Nucleus accumbens (tissue), 56 donors: ENCODE data around the gene MPI.
"Not testable (repeated sequence)": the region's sequence is repeated elsewhere in the genome, so short reads cannot be mapped to it uniquely, and the experiment has no call there.

Experiments used
- DNase-seq, 56 donors: peaks; one replicate each; lab custom pipeline; 2025; lab: John Stamatoyannopoulos, UW

MPI gene

GRCh38 chr15:74888716-74889115 is 1.1 kb upstream of the MPI start:
- DNase-seq: no peak

DNA sequence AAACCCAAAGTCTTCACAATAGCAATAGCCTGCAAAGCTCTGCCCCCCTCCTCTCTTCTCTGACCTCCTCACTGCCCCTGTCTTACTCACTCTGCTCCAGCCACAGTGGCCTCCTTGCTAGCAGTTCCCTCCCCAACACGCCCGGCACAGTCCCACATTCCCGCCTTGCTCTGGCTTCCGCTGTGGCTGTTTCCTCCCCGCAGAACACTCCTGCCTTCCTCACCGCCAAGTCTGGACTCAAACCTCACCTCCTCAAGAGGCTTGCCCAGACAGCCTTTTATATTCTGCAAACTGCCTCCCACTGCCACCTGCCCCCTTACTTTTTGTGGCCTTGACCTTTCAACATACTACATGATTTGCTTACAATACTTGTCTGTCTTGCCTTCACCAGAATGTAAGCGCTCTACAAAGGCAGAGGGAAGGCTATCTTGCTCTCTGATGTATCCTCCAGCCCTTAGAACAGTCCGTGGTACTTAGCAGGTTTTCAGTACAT is 406 bp upstream of the MPI start:
- DNase-seq: peak in 33 of 56 donors; percentile 15 to 82 (median 46)

- DNase-seq: no peak
These were observed 771 bp downstream of the MPI start for GRCh38 chr15:74890665-74890960.

DNA sequence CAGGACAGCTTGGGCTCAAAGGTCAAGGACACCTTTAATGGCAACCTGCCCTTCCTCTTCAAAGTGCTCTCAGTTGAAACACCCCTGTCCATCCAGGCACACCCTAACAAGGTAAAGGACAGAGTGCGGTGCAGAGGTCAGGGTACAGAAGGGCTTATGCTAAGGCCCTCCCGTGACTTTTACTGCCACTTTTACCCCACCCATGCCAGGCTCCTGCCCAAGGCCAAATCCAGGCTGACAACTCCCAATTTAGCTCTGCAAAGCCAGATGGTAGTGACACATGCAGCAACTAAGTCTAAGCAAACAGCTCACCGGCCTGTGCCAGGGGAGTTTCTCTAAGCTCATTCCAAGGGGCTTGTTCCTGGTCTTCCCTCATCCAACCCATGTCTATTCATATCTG is 1.6 kb downstream of the MPI start:
- no peak for DNase-seq

DNA sequence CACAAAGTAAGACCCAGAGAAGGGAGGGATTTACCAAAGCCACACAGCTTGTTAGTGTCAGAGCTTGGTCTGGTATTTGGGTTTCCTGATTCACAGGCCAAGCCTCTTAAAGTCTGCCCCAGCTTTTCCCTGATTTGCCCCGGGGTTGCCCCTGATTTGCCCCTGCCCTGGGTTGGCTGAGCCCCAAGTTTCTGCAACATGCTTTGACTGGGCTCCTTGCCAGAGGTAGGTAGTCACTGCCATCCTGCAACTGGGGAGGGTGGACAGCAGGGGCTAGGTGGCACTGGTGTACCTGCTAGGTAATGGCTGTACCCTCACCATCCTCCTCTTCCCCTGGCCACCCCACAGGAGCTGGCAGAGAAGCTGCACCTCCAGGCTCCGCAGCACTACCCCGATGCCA is 2.5 kb downstream of the MPI start:
- no peak for DNase-seq

DNA sequence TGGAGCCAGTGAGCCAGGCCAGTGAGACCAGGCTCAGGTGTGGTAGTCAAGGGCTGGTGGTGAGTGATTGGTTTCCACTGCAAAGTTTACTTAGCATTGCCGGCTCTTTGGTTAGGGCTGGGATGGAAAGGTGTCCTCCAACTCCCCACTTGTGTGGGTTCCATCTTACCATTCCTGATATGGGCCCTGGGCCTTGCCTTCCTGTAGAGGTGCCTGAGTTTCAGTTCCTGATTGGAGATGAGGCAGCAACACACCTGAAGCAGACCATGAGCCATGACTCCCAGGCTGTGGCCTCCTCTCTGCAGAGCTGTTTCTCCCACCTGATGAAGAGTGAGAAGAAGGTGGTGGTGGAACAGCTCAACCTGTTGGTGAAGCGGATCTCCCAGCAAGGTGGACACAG is 3.1 kb downstream of the MPI start:
- no peak for DNase-seq

- DNase-seq: no peak
These were observed 3.8 kb downstream of the MPI start for GRCh38 chr15:74893627-74894026.

GRCh38 chr15:74894383-74894782 is 4.5 kb downstream of the MPI start:
- DNase-seq: not testable (repeated sequence)

- no peak for DNase-seq
These were observed 6.0 kb downstream of the MPI start for GRCh38 chr15:74895830-74896229.

GRCh38 chr15:74896316-74896715 is 6.5 kb downstream of the MPI start:
- DNase-seq: no peak

GRCh38 chr15:74897300-74897701 is 7.5 kb downstream of the MPI start:
- DNase-seq: no peak

DNA sequence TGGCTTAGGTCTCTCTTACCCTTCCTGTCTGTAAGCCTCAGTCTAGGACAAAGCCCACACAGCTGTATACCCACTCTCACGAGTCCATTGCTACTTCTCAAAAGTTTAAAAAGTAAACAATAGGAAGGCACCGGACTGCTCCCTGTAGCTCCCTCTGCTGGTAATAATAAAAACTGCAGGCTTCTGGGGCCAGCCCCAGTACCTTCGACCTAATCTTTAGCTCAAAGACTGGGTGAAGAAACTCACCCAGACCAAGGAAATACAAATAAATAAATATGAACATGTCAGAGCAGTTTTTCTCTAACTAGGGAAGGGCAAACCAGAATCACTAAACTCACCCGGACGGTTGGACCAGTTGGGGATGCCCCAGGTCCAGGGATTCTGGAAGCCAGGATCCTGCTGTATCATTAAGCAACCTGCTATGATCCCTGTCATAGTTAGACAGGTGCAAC is 11.8 kb downstream of the MPI start:
- peak in 28 of 56 donors; percentile 2 to 75 (median 14) for DNase-seq

GRCh38 chr15:74902295-74903075 is 12.6 kb downstream of the MPI start:
- no peak for DNase-seq

GRCh38 chr15:74903676-74904075 is 13.8 kb downstream of the MPI start:
- DNase-seq: no peak

DNA sequence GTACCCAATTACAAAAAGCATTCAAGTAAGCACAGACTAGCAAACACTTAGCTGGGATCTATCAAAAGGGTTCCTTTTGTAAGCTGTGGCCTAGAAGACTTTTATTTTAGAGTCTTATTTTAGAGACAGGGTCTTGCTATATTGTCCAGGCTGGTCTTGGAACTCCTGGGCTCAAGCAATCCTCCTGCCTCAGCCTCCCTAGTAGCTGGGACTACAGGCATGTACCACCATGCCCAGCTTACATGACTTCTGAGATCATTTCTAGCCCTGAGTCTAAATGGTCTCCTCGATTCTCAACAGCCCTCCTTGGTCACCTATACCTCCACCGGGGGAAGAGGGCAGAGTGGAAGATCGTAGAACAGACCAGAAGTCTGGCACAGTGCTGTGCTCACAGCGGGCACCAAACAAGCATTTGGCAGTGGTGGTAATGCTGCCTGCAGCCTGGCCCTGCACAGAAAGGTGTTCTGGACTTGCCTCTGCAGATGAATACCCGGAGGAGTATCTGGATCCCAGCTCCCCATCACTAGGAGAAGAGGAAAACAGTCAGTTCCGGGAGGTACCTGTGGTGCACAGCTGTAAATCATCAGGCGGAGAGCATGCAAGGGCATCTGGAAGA is 14.5 kb downstream of the MPI start:
- DNase-seq: no peak

DNA sequence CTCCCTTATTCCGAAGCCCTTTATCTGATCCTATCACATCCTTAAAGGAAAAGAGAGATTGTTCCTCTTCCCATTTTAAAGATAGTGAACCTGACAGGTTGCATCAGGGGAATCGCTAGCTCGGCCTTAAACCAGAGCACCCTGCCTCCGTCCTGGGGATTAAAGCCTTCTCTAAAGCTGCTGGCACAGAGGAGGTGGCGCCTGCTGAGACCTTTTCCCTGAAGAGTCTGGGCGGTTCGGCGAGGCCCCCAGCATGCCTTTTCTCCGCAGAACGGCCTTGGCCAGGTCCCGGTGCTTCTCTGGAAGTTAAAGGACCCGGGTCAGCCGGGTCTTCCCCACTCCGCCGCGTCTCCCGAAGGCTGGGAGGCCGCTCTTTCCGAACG is 16.2 kb downstream of the MPI start:
- peak in 31 of 56 donors; percentile 8 to 78 (median 52) for DNase-seq

- peak in 55 of 56 donors; percentile 20 to 93 (median 84) for DNase-seq
These were observed 16.8 kb downstream of the MPI start, which contains the start of gene FAM219B for GRCh38 chr15:74906450-74907162. Gene FAM219B (minus strand): TSS chr15:74906851. CDS start chr15:74906800, 51 bp downstream.

- no peak for DNase-seq
These were observed 17.5 kb downstream of the MPI start for GRCh38 chr15:74907163-74907870.

- DNase-seq: no peak
These were observed 18.8 kb downstream of the MPI start for GRCh38 chr15:74908635-74909034.

DNA sequence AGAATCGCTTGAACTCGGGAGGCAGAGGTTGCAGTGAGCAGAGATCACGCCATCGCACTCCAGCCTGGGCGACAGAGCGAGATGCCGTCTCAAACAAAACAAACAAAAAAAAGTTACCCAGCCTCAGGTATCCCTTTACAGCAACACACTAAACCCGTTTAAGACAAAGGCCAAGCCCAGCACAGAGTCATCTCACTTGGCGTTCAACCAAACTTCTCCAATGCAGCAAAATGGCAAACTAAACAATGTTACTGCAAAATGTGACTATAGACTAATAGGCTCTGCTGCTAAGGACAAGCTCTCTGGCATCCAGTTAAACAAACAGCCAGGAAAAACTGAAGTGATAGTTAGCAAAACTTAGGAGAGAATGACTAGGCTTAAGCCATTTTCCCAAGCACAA is 23.2 kb downstream of the MPI start:
- DNase-seq: no peak

GRCh38 chr15:74913799-74914198 is 24.0 kb downstream of the MPI start:
- DNase-seq: not testable (repeated sequence)
